ENCODE results near the gene NUP93. TPM values are rescaled to one million over a fixed set of nuclear protein-coding genes. Genes with fewer than 3 reads are reported as not detected.

Gene NUP93
- polyA plus RNA-seq, 1 donor, result 42.0 TPM

DNA sequence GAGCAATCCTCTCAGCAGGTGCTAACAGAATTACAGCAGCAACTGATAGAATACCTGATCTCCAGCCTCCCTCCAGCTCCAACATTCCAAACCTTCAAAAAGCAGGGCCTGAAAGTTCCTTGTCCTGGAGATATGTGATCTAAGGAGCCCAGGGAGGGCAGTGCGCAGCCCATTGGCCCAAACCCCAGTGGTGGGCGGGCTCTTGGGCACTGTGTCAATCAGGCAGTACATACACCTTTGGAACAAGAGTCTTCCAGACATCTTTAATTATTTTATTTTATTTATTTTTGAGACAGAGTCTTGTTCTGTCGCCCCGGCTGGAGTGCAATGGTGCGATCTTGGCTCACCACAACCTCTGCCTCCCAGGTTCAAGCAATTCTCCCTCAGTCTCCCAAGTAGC lies 159.3 kb downstream of the NUP93 start:
- DNase-seq (ENCODE audit: low read depth), result no peak

- DNase-seq (ENCODE audit: low read depth), result no peak
Measured at GRCh38 chr16:56891685-56892084, 161.8 kb downstream of the NUP93 start.

DNA sequence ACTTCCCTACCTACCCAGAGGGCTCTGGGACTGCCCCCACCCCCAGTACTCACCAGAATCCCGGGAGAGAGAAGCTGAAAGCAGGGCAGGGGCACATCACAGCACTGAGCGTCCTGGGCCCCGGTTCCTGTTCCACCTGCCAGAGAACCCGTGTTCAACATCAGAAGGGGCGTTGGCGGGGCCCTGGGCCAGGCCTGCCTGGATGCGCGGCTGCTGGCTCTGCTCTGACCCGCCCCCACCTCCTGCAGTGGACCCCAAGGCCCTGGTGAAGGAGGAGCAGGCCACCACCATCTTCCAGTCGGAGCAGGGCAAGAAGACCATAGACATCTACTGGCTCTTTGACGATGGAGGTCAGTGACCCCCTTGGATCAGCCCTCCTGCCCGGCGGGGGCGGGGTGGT lies 162.8 kb downstream of the NUP93 start:
- DNase-seq (ENCODE audit: low read depth), result no peak

GRCh38 chr16:56894331-56894917 lies 164.5 kb downstream of the NUP93 start:
- DNase-seq (ENCODE audit: low read depth), result no peak

DNA sequence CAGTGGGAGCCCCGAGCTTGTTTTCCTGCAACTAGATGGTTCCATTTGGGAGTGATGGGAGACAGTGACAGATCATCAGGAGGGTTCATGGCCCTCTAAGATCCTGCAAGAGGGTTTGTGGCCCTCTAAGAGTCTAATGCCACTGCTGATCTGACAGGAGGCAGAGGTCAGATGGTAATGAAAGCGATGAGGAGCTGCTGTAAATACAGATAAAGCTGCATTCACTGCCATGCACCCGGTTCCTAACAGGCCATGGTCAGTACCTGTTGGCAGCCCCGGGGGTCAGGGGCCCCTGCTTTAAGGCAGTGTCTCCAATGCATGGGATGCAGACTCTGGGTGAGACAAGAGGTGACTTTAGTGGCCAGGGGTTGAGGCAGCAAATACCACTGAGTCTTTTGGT lies 165.9 kb downstream of the NUP93 start:
- DNase-seq (ENCODE audit: low read depth), result no peak

- no peak for DNase-seq (ENCODE audit: low read depth)
Measured at GRCh38 chr16:56896244-56896643, 166.3 kb downstream of the NUP93 start.

- no peak for DNase-seq (ENCODE audit: low read depth)
Measured at GRCh38 chr16:56897026-56897799, 167.3 kb downstream of the NUP93 start.

DNA sequence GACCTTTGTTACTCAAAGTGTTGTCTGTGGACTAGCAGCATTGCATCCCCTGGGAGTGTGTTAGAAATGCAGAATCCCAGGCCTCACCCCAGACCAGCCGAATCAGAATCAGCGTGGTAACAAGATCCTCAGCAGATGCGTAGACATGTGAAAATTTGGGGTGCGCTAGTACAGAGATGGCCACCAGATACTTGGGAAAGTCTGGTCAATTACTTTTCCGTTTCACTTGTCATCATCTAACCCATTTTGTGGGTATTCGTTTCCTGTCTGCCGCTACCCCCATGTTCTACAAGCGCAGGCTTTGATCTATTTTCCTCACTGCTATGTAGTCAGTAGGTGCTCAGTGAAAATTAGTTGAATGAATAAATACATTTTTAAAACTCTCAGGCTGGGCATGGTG lies 168.9 kb downstream of the NUP93 start:
- no peak for DNase-seq (ENCODE audit: low read depth)

Other genes with a start within 250 kb of the NUP93 start
- gene BBS2, start 210.1 kb upstream of the NUP93 start, polyA plus RNA-seq (ENCODE audit: insufficient read length), result 47.5 TPM
- not detected for gene MT4, start 165.1 kb upstream of the NUP93 start, polyA plus RNA-seq (ENCODE audit: insufficient read length)
- gene MT3, start 140.6 kb upstream of the NUP93 start, polyA plus RNA-seq (ENCODE audit: insufficient read length), result 19.1 TPM
- 21.8 TPM for gene MT2A, start 121.5 kb upstream of the NUP93 start, polyA plus RNA-seq (ENCODE audit: insufficient read length)
- gene MT1E, start 104.3 kb upstream of the NUP93 start, polyA plus RNA-seq (ENCODE audit: insufficient read length), result 15.4 TPM
- gene MT1M, start 97.5 kb upstream of the NUP93 start, polyA plus RNA-seq (ENCODE audit: insufficient read length), result 1.2 TPM
- gene MT1A, start 91.5 kb upstream of the NUP93 start, polyA plus RNA-seq (ENCODE audit: insufficient read length), result not detected
- not detected for gene MT1B, start 78.2 kb upstream of the NUP93 start, polyA plus RNA-seq (ENCODE audit: insufficient read length)
- 1.6 TPM for gene MT1F, start 72.2 kb upstream of the NUP93 start, polyA plus RNA-seq (ENCODE audit: insufficient read length)
- not detected for gene MT1G, start 62.1 kb upstream of the NUP93 start, polyA plus RNA-seq (ENCODE audit: insufficient read length)
- gene MT1H, start 60.3 kb upstream of the NUP93 start, polyA plus RNA-seq (ENCODE audit: insufficient read length), result not detected
- gene MT1X, start 47.7 kb upstream of the NUP93 start, polyA plus RNA-seq (ENCODE audit: insufficient read length), result 10.3 TPM
- gene SLC12A3, start 135.1 kb downstream of the NUP93 start, polyA plus RNA-seq (ENCODE audit: insufficient read length), result 0.11 TPM
- gene HERPUD1, start 202.0 kb downstream of the NUP93 start, polyA plus RNA-seq (ENCODE audit: insufficient read length), result 66.3 TPM
- gene CETP, start 231.8 kb downstream of the NUP93 start, polyA plus RNA-seq (ENCODE audit: insufficient read length), result 5.3 TPM